Bronchial epithelial cell (primary cell): ENCODE measurements around the gene CCNY. TPM values are rescaled to one million over a fixed set of nuclear protein-coding genes. Genes with fewer than 3 reads are reported as not detected.

Source experiments
- DNase-seq: peaks from one replicate; pipeline ENCODE4 v3.0.0-alpha.2; 2010; ENCODE audit warnings: low read depth
- FAIRE-seq: peaks from 2 replicates; lab custom pipeline; 2011; peaks lifted over from hg19 to GRCh38; lab: Jason Lieb, UNC
- H3K27me3 ChIP-seq: 2 replicates; pipeline ENCODE4 v1.5.1; 2011; ENCODE audit warnings: low read length; ENCODE audit not compliant: control insufficient read depth, insufficient read depth
- H3K36me3 ChIP-seq: 2 replicates; pipeline ENCODE4 v1.5.1; 2011; ENCODE audit warnings: low read length; ENCODE audit not compliant: control insufficient read depth, insufficient read depth
- H3K4me3 ChIP-seq: 2 replicates; pipeline ENCODE4 v1.5.1; 2011; ENCODE audit warnings: mild to moderate bottlenecking, low read depth, low read length, control low read depth
- total RNA-seq: library from RNA; depleted of rRNA; stranded (reverse); fragments of >200 nt; gene quantifications from 2 replicates; pipeline ENCODE4 v1.2.1, GENCODE V29; 2014
- TF ChIP-seq, protein P1 (sequence below): IDR thresholded peaks from 2 replicates; pipeline ENCODE4 v1.5.1; 2011; ENCODE audit warnings: mild to moderate bottlenecking, moderate library complexity, low read length, control low read depth, inconsistent platforms; ENCODE audit not compliant: insufficient read depth, severe bottlenecking

Gene CCNY
- total RNA-seq, 1 donor from 2014 or later: 66.3 TPM

DNA sequence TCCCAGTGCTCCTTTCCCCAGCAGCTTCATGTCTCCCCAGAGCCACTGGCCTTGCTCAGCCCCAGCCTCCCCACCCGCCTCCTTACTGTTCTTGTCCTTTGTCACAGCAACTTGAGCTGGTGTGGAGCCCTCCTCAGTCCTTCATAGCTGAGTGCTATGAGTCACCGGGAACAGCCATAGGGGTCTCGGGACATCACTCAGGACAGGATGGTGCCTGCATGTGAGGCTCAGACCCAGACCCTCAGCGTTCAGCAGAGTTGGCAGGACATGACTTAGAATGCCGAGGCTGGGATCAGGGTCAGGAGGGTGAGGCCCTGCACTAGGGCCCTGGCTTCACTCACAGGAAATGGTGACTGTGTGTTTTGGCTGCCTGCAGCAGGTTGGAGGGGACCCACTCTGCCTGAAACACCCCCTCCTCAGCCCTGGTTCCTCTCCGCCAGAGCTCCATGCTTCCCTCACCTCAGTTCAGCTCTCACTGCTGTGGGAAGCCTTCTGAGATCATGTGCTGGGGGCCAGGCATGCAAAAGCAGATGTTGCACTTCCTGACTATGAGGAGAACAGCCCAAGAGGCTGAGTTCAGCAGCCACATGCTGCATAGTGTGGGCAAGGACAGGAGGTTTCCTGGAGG, 228.1 kb downstream of the CCNY start:
- Histone ChIP-seq H3K4me3 (no peak overlapping the region), H3K27me3 (no peaks in the 10 kb centered on the region), H3K36me3 (peaks cover 10% of the 10 kb centered on the region)
- peak; percentile 81 for FAIRE-seq
- TF ChIP-seq, protein P1, sequence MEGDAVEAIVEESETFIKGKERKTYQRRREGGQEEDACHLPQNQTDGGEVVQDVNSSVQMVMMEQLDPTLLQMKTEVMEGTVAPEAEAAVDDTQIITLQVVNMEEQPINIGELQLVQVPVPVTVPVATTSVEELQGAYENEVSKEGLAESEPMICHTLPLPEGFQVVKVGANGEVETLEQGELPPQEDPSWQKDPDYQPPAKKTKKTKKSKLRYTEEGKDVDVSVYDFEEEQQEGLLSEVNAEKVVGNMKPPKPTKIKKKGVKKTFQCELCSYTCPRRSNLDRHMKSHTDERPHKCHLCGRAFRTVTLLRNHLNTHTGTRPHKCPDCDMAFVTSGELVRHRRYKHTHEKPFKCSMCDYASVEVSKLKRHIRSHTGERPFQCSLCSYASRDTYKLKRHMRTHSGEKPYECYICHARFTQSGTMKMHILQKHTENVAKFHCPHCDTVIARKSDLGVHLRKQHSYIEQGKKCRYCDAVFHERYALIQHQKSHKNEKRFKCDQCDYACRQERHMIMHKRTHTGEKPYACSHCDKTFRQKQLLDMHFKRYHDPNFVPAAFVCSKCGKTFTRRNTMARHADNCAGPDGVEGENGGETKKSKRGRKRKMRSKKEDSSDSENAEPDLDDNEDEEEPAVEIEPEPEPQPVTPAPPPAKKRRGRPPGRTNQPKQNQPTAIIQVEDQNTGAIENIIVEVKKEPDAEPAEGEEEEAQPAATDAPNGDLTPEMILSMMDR: no peak
- DNase-seq: no peak

DNA sequence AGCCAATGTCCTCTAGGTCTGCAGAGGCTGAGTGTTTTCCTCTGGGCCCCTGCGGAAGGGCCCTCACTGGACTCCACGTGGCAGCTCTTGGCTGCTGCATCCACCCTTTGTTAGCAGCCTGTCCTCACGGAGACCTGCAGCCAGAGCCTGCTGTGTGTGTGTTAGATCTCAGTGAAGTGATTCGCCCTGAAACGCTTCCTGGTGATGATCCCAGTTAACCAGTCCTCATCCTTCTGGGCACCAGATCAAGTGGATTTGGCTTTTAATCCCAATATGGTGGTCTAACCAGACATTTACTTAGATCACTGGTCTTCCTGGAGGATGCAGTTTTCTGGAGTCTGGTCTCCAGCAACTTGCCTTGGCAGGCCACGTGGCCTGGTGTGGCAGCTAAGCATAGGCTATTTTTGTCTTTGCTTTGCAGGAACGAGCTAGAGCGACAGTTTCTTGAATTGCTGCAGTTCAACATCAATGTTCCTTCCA, 229.3 kb downstream of the CCNY start:
- no peak for FAIRE-seq
- DNase-seq: no peak
- Histone ChIP-seq H3K36me3 (peaks cover 8% of the 10 kb centered on the region), H3K4me3 (no peak overlapping the region), H3K27me3 (no peaks in the 10 kb centered on the region)
- TF ChIP-seq, protein P1: no peak

DNA sequence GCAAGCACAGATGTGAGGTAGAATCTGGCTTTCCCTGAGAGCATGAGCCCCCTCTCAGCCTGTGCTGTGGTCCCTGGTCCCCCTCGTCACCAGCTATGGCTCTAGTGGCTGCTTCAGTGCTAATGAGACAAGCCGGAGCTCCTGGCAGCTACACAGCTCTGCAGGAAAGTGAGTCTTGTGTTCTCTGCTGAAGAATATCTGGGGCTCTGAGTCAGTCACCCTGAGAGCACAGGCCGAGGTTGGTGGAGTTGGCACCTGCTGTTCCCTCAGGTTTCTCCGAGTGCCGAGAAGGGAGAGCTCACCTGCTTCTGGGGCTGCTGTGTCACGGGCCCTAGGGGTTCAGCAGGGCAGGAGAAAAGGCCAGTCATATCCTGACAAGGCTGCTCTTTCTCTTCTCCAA, 231.6 kb downstream of the CCNY start:
- DNase-seq (no peak), FAIRE-seq (no peak)
- H3K36me3 ChIP-seq: peaks cover 8% of the 10 kb centered on the region
- TF ChIP-seq, protein P1: no peak
- H3K27me3 ChIP-seq: no peaks in the 10 kb centered on the region
- no peak overlapping the region for H3K4me3 ChIP-seq

DNA sequence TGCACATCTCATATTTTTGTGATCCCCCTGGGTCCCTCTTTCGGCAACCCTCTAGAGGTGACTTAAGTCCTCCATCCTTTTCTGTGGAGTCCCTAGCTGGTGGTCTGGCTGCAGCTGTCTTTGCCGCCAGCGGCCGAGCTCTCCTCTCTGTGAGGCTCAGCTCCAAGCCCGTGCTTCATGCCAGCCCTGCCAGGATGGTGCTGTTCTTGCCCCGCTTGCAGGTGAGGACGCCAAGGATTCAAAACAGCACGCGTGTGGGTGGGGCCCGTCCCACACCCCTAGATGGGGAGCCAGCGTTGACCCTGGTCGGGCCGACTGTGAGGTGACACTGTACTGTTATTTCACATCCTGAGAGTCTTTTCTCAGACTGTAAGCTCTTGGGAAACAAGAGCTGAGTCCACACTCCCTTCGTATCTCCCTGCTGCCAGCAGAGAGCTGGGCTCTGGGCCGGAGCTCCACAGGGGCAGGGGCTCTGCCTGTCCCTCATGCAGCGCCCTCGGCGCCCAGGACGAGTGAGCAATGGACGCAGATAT, 232.2 kb downstream of the CCNY start:
- no peaks in the 10 kb centered on the region for H3K27me3 ChIP-seq
- TF ChIP-seq, protein P1: no peak
- DNase-seq (no peak), FAIRE-seq (no peak)
- peaks cover 8% of the 10 kb centered on the region for H3K36me3 ChIP-seq
- no peak overlapping the region for H3K4me3 ChIP-seq

DNA sequence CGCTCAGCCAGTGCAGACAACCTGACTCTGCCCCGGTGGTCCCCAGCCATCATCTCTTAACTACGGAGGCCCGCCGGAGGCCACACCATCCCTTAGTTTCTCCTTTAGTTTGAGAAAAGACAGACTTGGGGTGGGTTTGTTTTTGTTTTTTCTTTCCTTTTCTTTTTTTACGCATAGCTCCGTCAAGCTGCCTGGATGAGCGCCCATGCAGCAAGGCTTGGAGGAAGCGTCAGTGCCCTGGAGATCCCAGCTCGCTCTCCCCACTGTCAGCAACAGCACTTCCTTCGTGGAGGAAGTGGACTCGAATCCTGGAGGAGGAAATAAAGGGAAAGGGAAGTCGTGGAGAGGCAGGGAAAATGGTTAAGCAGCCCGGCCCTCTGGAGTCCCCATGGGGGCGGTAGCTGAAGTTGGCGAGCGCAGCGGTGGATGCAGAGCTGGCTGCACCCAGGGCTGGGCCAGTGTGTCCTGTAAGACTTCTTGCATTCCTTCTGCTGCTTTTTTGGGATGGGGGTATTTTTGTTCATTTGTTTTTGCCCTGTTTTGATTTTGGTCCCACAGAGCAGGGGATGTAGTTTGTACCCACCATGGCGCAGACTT, 232.9 kb downstream of the CCNY start:
- no peak for FAIRE-seq
- Histone ChIP-seq H3K27me3 (no peaks in the 10 kb centered on the region), H3K36me3 (peaks cover 8% of the 10 kb centered on the region), H3K4me3 (no peak overlapping the region)
- TF ChIP-seq, protein P1: no peak
- DNase-seq: no peak

DNA sequence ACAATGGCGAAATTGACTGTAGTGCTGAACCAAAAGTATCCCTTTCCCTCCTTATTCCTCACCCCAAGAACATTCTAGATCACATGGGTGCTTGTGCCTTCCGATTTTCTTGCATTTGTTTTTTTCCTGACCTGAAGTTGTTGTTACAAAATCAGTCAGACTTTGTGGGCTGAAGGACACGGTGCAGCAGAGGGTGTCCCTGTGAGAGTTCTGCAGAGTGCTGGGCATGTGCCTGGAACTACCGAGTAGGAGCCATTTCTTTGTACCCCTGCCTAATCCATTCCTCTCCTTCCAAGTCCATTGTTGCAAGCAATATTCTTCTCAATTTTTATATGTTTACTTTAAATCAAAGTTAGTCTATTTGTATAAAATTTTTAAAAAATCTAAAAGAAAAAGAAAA, 233.5 kb downstream of the CCNY start:
- Histone ChIP-seq H3K36me3 (peaks cover 7% of the 10 kb centered on the region), H3K4me3 (no peak overlapping the region), H3K27me3 (no peaks in the 10 kb centered on the region)
- DNase-seq (no peak), FAIRE-seq (no peak)
- TF ChIP-seq, protein P1: no peak
